H1 (cell line): Measurements from ENCODE around the gene HBS1L. TPM values are rescaled to one million over a fixed set of nuclear protein-coding genes. Genes with fewer than 3 reads are reported as not detected.

Experiments
- CHD7 ChIP-seq: fragments of 300-600 bp; sonication (generic); IDR thresholded peaks from 2 replicates; pipeline ENCODE4 v1.7.1; 2012; ENCODE audit warnings: low read length, moderate library complexity, mild to moderate bottlenecking, inconsistent platforms; ENCODE audit not compliant: insufficient replicate concordance
- HDAC2 ChIP-seq, 2 experiments: fragments of 300-600 bp in 1 of 2; sonication (generic) in 1 of 2; IDR thresholded peaks; 2 replicates each; pipeline ENCODE4 v1.6.1; 2011 to 2012; ENCODE audit warnings: low read depth in 2 of 2, low read length in 2 of 2, mild to moderate bottlenecking in 2 of 2, moderate library complexity in 2 of 2, borderline replicate concordance in 1 of 2, inconsistent platforms in 1 of 2
- JUND ChIP-seq: IDR thresholded peaks from 2 replicates; pipeline ENCODE4 v1.6.1; 2011; ENCODE audit warnings: mild to moderate bottlenecking, improper control_type of control experiment, low read length
- MAFK ChIP-seq: IDR thresholded peaks from 2 replicates; pipeline ENCODE4 v1.6.1; 2012; ENCODE audit warnings: low read depth, mild to moderate bottlenecking, improper control_type of control experiment, low read length
- NRF1 ChIP-seq: IDR thresholded peaks from 2 replicates; pipeline ENCODE4 v1.6.1; 2011; ENCODE audit warnings: mild to moderate bottlenecking, low read depth, low read length, improper control_type of control experiment
- SUZ12 ChIP-seq: fragments of 200-600 bp; sonication (generic); IDR thresholded peaks from 2 replicates; pipeline ENCODE4 v1.6.1; 2012; ENCODE audit warnings: mild to moderate bottlenecking, inconsistent platforms, low read length, moderate library complexity, mixed read lengths
- polyA plus RNA-seq, 7 experiments: library from polyadenylated mRNA; depleted of rRNA in 3 of 7; stranded (reverse) in 5 of 7; unstranded in 2 of 7; fragments of >200 nt in 5 of 7; fragments of 200-250 nt in 2 of 7; gene quantifications; 1 replicate in 5 of 7; 2 replicates in 1 of 7; 4 replicates in 1 of 7; pipeline versions ENCODE4 v1.2.1 to v1.2.3, GENCODE V29; 2011 to 2013; ENCODE audit warnings: missing spikeins in 2 of 7, mixed read lengths in 2 of 7
- total RNA-seq: library from RNA; stranded (reverse); fragmentation: NEBNext Ultra II Directional; extraction: Animal tissue kit (Norgen Biotek cat#: 25700); gene quantifications from 2 replicates; pipeline ENCODE4 v1.2.1, GENCODE V29; 2021

Gene HBS1L
- total and polyA plus RNA-seq, 2 of the 8 experiments (the other 6 are each of a cell fraction or from before 2014, with no cell fraction given), result 28.1 to 97.1 TPM

GRCh38 chr6:135013211-135013610 lies 41.4 kb downstream of the HBS1L start (continued):
- TF ChIP-seq CHD7, result no peak
- no peak for TF ChIP-seq SUZ12
- no peak for TF ChIP-seq HDAC2 (IDR thresholded peaks at IDR 0.05; ENCODE audit: borderline replicate concordance in 1 of 2, low read depth in 2 of 2, low read length in 2 of 2)
- no peak for TF ChIP-seq MAFK
- TF ChIP-seq NRF1, result no peak
- TF ChIP-seq JUND, result no peak
